PC-9 (cell line): ENCODE data around the gene MIOS.

Source experiments
- CTCF ChIP-seq: fragments of 200-600 bp; sonication (generic); conservative IDR thresholded peaks from 2 replicates; pipeline ENCODE4 v1.6.1; 2017; ENCODE audit warnings: mixed run types, antibody characterized with exemption, mild to moderate bottlenecking, moderate library complexity
- EZH2 ChIP-seq: fragments of 200-600 bp; sonication (generic); IDR thresholded peaks from 2 replicates; pipeline ENCODE4 v1.8.0; 2017; ENCODE audit warnings: antibody characterized with exemption, low read depth

GRCh38 chr7:7609330-7609729, 42.6 kb downstream of the MIOS start:
- TF ChIP-seq EZH2, result no peak
- no peak for TF ChIP-seq CTCF
